ENCODE results near the gene PPP1R14C.
"Not testable (repeated sequence)": the region's sequence is repeated elsewhere in the genome, so short reads cannot be mapped to it uniquely, and the experiment has no call there.

The PPP1R14C gene

DNA sequence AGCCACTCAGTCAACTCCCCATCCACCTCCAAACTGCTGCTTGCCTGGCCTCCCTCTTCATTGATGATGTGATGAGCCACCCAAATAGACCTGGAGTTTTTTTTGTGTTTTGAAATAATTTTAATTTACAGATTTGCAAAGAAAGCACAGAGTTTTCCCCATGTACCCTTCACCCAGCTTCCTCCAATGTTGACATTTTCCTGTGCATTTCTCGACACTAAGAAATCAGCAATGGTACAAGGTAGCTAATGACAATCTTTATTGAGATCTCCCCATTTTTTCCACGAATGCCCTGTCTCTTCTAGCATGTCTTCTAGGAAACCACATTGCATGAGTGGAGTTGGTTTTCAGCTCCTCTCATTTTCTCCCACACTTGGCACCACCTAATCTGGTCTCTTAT is 30.1 kb downstream of the PPP1R14C start:
- DNase-seq, result no peak

DNA sequence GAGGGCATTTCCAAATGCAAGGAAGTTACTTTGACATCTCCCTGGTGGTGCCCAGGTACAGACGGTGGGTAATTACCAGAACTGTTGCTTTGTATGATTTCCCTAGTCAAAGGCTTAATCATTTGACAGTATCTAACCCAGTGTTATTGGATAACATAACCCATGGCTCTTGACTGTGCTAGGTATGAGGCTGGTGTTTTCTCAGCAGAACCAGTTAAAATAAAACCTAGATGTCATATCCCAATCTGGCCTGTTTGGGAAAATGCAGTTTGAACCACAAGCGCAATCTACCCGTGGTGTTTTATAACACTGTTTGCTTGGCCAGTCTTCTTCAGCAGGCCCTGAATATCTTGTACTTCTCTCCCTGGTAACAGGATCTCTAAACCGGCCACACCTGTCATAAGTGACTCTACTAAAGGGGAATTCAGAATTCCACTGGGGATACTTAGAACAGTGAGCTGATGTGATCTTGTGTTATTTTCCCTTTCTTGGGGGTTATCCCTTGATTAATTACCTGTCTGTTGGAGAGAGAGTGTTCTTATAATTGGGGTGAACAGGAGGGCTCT is 32.8 kb downstream of the PPP1R14C start:
- DNase-seq, result no peak

DNA sequence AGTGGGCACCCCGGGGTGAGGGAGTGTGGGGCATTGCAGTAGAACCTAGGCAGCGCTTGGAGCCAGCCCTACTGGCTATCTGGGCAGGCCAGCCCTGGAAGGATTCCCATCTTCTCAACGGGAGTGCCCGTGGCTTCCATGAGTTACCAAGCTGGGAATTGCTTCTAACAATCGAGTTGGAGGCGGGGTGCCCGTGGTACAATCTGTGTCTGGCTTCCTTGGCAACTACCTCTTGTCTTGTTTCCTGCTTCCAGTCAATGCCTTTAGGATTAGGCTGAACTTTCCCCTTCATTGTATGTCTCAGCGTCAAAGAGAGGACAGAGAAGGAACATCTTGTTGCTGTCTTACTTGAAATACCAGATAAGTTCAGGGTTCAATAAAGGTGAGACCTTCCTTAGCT is 33.3 kb downstream of the PPP1R14C start:
- no peak for DNase-seq

DNA sequence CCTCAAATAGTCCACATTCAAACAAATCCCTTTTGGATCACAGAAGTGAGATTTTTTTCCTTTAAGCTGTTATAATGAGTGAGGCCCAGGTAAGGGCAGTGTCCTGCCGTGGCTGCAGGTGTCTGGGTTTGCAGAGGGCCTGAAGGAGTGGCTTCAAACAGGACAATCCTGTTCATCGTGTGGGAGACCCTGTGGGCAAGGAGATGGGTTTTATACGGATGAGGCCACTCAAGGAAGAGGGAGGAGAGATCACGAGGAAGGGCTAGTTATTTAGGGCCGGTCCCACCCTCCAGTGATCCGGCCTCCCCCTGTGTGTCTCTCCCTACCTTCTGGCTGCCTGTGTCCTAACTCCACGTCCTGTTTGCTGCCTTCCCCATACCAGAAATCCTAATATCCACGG is 33.8 kb downstream of the PPP1R14C start:
- no peak for DNase-seq

DNA sequence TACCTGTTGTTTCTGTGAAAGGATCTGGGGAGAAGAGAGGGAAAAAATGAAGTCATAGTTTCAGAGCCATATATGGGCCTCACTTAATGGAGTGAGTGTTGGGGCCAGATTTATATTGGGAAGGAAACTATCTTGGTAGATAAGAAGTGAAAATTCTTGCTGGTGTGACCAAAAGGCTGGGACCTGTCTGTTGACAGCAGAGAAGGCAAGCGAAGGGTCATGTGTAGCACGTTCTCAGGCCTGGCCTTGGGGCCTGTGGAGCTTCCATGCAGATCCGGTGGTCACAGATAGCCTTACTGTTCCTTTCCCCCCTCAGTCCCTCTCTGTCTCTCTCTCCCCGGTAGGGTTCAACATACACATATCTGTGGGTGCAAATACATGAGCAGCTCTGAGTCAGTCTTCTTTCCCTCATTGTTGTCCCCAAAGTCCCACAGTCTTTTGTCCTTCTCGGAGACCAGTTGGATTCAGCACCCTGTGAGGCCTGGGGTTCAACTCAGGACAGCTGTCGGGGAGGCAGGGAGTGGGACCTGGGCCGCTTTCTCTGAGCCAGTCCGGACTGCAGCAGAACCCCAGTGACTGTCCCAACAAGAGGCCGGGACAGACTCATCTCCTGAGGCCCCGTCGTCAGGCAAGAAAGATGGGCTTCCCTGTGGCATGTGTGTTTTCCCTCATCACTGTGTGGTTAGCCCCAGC is 34.6 kb downstream of the PPP1R14C start:
- no peak for DNase-seq

DNA sequence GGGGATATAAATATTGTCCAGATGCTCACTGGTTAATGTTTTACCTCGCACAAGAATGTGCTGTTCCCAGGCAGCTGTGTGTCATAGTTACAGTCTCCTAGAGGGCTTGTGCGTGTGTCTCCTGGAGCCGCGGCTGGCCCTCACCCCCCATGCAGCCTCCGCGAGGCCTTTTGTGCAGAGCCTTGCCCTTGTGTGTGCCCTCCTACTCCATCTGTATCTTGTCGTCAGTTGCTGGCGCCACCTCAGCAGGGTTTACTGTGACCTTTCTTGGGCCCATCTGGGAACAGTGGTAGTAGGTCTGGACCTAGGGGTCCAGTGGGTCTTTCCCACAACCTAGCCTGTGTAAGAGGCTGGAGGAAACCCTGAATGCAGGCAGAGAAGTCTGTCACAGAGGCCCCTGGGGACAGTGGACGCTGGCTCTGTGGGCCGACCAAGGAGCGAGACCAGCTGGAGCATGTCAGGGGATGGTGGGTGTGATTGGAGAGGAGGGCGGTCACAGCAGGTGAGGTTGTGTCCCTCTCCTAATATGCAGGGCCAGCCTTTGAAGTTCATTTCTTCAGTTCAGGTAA is 35.2 kb downstream of the PPP1R14C start:
- no peak for DNase-seq

DNA sequence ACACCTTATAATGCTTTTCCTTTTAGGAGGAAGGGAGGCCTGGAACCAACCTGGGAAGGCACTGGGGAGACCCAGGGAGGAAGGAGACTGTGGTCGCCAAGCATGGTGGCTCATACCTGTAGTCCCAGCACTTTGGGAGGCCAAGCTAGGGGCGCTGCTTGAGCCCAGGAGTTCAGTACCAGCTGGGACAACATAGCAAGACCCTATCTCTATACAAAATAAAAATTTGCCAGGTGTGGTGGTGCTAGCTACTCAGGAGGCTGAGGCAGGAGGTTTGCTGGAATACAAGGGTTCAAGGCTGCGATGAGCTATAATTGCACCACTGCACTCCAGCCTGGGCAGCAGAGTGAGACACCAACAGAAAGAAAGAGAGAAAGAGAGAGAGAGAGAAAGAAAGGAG is 36.2 kb downstream of the PPP1R14C start:
- DNase-seq, result no peak

DNA sequence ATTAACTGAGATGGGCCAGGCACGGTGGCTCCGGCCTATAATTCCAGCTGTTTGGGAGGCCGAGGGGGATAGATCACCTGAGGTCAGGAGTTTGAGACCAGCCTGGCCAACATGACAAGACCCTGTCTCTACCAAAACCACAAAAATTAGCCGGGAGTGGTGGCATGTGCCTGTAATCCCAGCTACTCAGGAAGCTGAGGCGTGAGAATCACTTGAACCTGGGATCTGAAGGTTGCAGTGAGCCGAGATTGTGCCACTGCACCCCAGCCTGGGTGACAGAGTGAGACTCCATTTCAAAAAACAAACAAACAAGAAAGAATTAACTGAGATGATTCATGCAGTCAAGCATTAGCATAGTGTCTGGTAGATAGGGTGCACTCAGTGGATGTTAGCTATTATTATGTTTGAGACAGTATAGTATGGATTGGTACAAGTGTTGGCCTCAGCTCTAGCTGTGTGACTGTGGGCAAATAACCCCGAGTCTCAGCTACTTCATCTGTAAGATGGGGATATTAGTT is 37.1 kb downstream of the PPP1R14C start:
- not testable (repeated sequence) for DNase-seq

DNA sequence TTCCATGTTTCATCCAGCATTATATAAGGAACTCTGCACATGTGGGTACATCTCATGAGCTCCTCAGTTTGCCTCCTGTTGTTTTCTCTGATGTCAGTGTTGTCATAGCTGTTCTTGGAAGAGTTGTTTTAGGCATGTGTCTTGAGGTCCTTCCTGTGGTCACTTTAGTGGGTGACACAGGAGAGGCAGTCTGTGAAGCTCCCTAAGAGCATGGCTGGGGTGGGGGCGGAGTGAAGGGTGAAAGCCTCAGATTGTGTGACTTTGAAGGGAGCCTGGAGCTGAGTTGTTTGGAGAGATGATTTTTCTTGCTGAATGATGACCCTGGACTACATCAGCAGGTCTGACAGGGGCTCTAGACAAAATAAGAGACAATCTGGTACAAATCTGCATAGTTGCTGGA is 37.7 kb downstream of the PPP1R14C start:
- no peak for DNase-seq

DNA sequence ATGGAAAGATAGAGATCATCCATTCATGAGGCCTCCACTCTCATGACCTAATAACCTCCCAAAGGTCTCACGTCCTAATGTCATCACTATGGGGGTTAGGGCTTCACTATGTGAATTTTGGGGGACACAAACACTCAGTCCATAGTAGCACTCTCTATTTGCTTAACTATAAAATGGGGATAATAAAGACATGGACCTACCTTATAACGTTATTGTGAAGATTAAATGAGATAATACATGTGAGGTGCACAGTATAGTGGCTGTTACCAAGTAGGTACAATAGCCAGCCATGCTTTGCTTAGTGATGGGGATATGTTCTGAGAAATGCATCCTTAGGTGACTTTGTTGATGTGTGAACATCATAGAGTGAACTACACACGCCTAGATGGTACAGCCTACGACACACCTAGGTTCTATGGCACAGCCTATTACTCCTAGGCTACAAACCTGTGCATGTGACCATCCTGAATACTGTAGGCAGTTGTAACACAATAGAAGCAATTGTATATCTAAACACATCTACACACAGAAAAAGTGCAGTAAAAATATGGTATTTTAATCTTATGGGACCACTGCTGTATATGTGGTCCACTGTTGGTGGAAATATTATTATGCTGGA is 39.7 kb downstream of the PPP1R14C start:
- no peak for DNase-seq

DNA sequence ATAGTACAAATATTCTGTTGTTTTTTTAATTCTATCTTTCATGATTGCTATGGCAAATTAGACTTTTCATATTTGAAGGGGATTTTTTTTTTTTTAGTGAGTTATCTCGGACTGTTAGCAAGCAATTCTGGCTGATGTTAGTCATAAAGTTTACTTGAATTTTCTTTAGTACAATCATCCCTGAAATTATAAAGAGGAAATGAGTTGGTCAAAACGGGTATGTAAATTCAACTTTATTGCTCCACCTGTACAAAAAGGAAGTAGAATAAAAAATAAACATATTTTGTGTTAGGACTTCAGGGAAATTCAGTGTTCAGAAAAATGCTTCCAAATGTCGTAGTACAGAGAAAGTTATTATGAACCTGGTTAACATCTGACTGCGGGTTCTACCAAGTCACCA is 40.3 kb downstream of the PPP1R14C start:
- no peak for DNase-seq

DNA sequence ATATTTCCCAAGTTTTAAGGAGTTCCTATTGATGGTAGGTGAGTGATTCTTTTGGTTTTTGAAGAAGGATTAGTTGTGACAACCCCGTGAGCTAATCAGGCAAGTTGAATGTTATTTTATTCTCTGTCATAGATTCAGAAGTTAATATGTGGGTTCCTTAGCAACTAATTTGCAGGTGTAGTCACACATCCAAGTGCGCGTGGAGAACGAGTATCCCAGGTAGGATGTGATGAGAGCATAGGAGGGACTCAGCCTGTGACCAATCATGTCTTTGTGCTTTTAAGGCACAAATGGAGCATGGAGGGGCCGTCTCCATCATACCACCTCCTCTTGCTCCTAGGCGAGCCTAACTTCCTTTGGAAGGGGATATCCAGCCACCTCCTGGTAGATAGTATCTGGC is 41.1 kb downstream of the PPP1R14C start:
- DNase-seq, result no peak

DNA sequence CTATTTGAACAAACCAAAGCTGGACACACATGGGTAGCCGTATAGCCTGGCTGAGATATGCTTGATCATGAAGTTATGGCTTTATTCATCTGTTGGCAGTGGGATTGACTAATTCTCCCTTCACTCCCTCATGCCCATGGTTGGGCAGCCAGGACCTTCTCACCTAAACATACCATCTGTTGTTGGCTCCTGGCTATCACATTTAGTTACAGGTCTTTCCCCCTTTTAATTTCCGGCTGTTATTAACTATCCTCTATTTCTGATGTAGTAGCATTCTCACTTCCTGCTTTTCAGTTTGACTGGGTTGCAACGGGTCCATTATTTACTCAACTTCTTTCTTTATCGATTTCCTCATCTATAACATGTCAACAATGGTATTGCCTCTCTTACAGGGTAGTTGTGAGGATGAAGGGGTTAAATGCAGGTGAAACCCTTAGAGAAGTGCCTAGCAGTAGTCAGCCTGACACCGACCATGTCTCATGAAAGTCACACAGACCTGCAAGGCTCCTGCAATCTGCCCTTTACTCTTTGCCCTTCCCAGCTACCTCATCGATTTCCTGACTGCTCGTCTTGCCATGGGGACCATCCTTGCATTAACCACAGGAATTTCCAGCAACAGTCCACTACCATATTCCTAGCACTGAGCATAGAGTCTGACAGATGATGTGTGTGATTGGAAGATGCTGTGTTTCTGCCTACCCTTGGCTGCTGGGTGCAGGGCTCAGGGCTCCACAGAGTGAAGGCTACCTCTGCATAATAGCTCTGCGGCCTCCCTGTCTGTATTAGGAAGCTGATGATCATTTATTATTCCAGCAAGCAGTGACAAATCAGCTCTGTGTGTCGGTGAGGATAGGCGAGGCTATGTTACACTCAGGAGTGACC is 42.2 kb downstream of the PPP1R14C start:
- DNase-seq, result no peak

DNA sequence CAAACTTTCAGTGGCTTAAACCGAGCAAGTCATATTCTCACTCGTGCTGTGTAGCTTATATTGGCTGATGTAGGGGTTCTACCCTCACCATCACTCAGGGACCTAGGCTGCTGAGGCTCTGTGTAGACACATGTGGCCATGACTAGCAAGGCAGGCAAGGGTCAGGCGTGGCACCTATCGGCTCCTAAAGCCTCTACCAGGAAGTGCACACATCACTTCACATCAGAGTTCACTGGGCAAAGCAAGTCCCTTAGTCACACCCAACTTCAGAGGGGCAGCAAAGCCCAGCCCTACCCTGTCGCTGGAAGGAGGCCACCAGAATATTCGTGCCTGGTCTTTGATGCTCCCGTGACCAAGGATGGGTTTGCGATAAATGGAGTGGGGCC is 42.9 kb downstream of the PPP1R14C start:
- DNase-seq, result no peak

DNA sequence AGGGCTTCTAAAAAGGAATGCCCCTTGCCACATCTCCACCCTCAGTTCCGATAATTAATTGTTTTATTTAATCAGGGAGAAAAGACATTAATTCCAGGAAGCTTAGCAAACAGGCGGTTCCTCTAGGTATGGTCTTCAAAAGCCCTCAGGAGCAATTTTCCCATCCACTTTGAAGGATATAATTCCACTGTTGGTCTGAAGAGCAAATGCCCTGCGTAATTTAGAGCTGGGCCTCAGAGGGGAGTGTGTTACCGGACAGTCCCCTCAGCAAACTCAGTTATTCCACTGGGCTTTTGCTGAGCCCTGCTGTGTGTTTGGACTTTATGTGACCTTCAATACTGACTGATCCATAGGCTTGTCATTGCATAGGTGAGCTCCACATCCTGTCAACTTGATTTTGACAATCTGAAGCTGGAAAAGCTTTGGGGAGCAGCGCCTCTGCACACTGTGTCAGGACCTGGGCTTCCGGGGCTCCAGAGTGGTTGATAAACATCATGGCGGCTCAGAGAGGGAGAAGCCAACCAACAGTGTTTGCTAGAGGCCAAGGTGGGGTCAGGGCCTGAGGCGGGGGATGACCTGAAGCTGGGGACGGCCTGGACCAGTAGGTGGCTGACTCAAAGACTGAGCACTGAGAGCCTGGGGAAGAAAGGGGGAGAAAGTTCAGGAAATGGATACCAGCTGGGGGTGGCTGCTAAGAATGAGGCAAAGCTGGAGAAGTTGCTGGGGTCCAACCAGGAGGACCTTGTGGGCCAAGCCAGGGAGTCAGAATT is 43.5 kb downstream of the PPP1R14C start:
- DNase-seq, result no peak

DNA sequence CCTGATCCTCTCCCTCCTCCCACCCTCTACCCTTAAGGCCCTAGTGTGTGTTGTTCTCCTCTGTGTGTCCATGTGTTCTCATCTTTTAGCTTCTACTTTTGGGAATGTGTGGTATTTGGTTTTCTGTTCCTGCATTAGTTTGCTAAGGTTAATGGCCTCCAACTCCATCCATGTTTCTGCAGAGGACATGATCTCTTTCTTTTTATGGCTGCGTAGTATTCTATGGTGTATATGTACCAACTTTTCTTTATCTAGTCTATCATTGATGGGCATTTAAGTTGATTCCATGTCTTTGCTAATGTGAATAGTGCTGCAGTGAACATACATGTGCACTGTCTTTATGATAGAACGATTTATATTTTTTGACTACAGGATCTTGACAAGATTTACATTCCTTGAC is 44.6 kb downstream of the PPP1R14C start:
- DNase-seq, result not testable (repeated sequence)

DNA sequence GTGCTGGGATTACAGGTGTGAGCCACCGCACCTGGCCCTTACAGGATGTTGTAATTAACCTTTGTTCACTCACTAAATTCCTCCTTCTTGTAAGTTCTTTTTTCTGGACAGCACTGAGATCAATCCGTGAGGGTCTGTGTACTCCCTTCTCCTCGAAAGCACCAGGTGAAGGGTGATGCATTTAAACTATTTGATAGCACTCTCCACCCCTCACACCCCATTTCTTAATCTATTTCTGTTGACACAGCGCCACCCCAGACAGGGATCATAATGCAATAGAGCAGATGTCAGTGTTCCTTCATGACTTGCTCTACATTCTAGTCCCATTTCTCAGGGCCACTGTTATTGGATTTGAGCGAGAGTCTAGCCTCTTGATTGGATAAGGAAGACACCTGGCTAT is 46.3 kb downstream of the PPP1R14C start:
- DNase-seq, result no peak

DNA sequence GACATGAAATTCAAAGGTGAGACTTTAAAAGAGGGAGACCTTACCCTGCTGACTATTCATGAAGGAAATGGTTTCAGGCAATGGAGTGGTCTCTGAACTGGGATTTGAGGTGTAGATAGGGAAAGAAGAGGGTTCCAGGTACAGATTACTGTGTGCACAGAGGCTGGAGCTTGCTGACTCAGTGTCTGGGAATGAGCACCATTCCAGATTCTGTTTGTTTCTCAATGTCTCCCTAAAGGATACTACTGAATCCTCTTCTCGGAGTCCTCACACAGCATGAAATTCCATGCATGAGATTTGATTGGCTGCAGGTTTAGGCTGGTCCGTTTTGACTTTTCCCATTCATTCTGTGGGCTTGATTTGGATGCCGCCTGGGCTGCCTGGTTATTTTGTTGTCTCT is 49.0 kb downstream of the PPP1R14C start:
- no peak for DNase-seq

DNA sequence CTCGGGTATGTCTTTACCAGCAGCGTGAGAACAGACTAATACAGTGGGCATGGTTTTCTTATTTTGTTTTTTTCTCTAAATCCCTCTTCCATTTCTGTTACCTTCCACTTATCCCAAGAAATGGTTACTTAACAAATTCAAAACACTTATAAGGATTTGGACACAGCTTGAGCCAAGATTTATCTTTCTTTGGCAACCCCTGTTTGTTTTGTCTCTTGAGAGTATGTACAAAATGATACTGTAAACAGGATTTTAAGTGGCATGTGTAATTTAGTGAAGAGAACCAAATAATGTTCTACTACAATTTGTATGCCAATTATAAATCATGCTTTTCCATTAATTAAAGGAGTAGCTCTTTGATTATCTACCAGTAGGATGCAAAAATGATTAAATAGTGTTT is 51.4 kb downstream of the PPP1R14C start:
- no peak for DNase-seq

DNA sequence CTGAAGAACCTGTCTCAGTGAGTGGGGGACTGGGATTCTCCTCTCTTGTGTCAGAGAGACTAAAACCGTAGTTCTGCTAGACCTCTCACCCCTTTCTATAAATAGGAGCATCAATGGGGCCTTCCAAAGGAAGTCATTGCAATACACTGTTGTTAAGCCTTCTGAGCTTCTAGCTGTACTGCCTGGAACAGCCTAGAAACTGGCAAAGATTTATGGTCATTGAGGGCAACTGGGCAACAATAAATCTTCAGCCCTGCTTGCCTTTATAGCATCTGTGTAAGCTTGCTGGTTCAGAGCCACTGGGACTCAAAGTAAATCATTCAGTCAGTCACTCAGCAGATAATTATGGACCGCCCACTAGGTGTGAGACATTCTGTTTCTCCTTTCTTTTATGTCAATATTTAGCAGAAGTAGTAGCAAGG is 53.2 kb downstream of the PPP1R14C start:
- no peak for DNase-seq

DNA sequence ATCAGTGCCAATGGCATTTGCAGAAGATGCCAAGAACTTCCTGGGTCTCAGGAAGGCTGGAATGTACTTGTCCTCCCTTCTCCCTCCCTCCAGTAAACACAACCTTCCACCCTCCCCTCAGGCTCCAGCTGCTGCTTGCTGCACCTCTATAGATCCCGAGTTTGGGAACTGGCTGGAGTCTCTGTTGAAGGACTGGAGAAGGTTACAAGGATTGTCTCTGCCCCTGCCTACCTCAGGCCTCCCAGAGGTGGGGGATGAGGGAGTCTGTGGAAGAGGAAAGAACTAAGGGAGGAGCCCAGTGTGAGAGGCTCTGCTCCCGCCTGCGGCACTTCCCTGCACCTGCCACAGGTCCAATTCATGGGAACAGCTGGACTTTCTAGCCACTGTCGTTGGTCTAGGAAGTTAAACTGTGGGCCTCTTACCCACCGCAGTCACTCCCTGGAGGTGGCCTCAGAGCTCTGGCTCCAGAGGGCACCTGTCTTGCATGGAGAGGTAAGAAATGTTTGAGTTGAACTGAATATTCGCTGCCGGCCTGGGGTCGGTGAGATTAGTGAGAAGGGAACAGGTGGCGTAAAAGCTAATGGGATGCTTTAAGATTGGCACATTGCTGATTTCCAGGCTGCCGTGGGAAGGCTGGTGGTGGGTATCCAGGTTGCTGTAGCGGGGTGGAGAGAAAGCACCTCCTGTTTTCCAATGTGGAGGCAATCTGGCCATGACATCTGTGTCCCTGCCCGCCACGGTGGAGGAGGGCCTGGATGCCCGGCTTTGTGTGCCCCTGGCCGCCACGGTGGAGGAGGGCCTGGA is 54.3 kb downstream of the PPP1R14C start:
- DNase-seq, result no peak

Measured in AML-193 (cell line).